HepG2 (cell line): ENCODE measurements around the gene LOXL3. TPM values are rescaled to one million over a fixed set of nuclear protein-coding genes. Genes with fewer than 3 reads are reported as not detected.
A peak's percentile ranks its signal among the peaks of the same experiment; 100 is the strongest.

ENCODE experiments used
- ATAC-seq: fragments of 200-7000 bp; cut with Tn5 transposase; 3 replicates; pipeline ENCODE4 v1.9.1; 2020; ENCODE audit warnings: mild to moderate bottlenecking, moderate library complexity
- BruUV-seq: library from RNA; stranded (reverse); fragments of 400-500 nt; replicated peaks from 2 replicates; lab custom pipeline; 2021; lab: Mats Ljungman, UMichigan
- CTCF ChIA-PET: fragments of 300-600 bp; formaldehyde crosslinking; extraction: SDS; loops from one replicate; lab custom pipeline; 2021; ENCODE audit warnings: low total read pairs, inconsistent platforms, low intra/inter-chr PET ratio; lab: Yijun Ruan, JAX
- POLR2A ChIA-PET: fragments of 350-600 bp; sonication (Branson Sonifier 250); formaldehyde crosslinking; loops from one replicate; lab custom pipeline; 2020; ENCODE audit warnings: antibody characterized with exemption, inconsistent platforms; lab: Yijun Ruan, JAX
- DNase-seq: peaks from one replicate; pipeline ENCODE4 v3.0.0-alpha.2; 2015; ENCODE audit warnings: low spot score
- FAIRE-seq: peaks from 3 replicates; lab custom pipeline; 2011; peaks lifted over from hg19 to GRCh38; lab: Jason Lieb, UNC
- H2AFZ ChIP-seq: one replicate; pipeline ENCODE4 v1.6.1; 2011; ENCODE audit warnings: low read length, inconsistent platforms
- H3K27ac ChIP-seq: fragments of 300-600 bp; 3 replicates; pipeline ENCODE4 v1.8.0; 2011; ENCODE audit warnings: mixed run types, mild to moderate bottlenecking, mixed read lengths, low read length, inconsistent platforms; ENCODE audit not compliant: insufficient read depth; ENCODE audit errors: extremely low read length
- H3K27me3 ChIP-seq, 2 experiments: fragments of 200-600 bp in 1 of 2; 2 replicates in 1 of 2; 3 replicates in 1 of 2; pipeline versions ENCODE4 v1.6.0 to v1.8.0; 2011; ENCODE audit warnings: low read length in 2 of 2, mild to moderate bottlenecking in 2 of 2, moderate library complexity in 2 of 2, inconsistent platforms in 1 of 2; ENCODE audit not compliant: insufficient read depth in 2 of 2, control insufficient read depth in 1 of 2
- H3K36me3 ChIP-seq, 2 experiments: fragments of 200-600 bp in 1 of 2; replicated peaks in 1 of 2; 2 replicates in 1 of 2; 3 replicates in 1 of 2; pipeline versions ENCODE4 v1.5.1 to v1.8.0; 2011; ENCODE audit warnings: low read length in 2 of 2, inconsistent platforms in 1 of 2; ENCODE audit not compliant: insufficient read depth in 2 of 2, control insufficient read depth in 1 of 2
- H3K4me1 ChIP-seq: 2 replicates; pipeline ENCODE4 v1.5.1; 2012; ENCODE audit warnings: low read length, inconsistent platforms; ENCODE audit not compliant: insufficient read depth
- H3K4me2 ChIP-seq: 2 replicates; pipeline ENCODE4 v1.6.0; 2011; ENCODE audit warnings: low read depth, low read length, inconsistent platforms
- H3K4me3 ChIP-seq, 3 experiments: fragments of 200-600 bp in 1 of 3; sonication (generic), shearing (Covaris generic) in 1 of 3; replicated peaks in 1 of 3; 2 replicates each; pipeline ENCODE4 v1.5.1; 2011 to 2016; ENCODE audit warnings: low read length in 3 of 3, inconsistent platforms in 2 of 3, low read depth in 2 of 3, mild to moderate bottlenecking in 2 of 3, control low read depth in 1 of 3, mixed read lengths in 1 of 3; ENCODE audit not compliant: insufficient read depth in 1 of 3
- H3K79me2 ChIP-seq: one replicate; pipeline ENCODE4 v1.6.1; 2011; ENCODE audit warnings: low read length, inconsistent platforms; ENCODE audit not compliant: insufficient read depth
- H3K9ac ChIP-seq: 2 replicates; pipeline ENCODE4 v1.6.0; 2011; ENCODE audit warnings: mild to moderate bottlenecking, low read depth, low read length, inconsistent platforms; ENCODE audit not compliant: insufficient read depth
- H3K9me3 ChIP-seq: 2 replicates; pipeline ENCODE4 v1.5.1; 2012; ENCODE audit warnings: mild to moderate bottlenecking, low read length
- H4K20me1 ChIP-seq: 2 replicates; pipeline ENCODE4 v1.6.0; 2011; ENCODE audit warnings: inconsistent platforms, mild to moderate bottlenecking, low read length, moderate library complexity; ENCODE audit not compliant: insufficient read depth
- ARNT2 ChIP-seq: sonication (generic); formaldehyde crosslinking; IDR thresholded peaks from 2 replicates; pipeline ENCODE4 v1.8.0; 2022; ENCODE audit warnings: mild to moderate bottlenecking, low read depth, missing genetic modification reagents, moderate library complexity
- CEBPG ChIP-seq: IDR thresholded peaks from 2 replicates; pipeline ENCODE4 v1.6.1; 2016
- FOXJ3 ChIP-seq: sonication (generic); formaldehyde crosslinking; IDR thresholded peaks from 2 replicates; pipeline ENCODE4 v1.4.0; 2020; ENCODE audit warnings: missing genetic modification reagents, mild to moderate bottlenecking, borderline replicate concordance
- HMG20B ChIP-seq: conservative IDR thresholded peaks from 2 replicates; pipeline ENCODE4 v1.6.1; 2016; ENCODE audit warnings: missing genetic modification reagents, missing compliant biosample characterization
- KLF15 ChIP-seq: sonication (generic); formaldehyde crosslinking; IDR thresholded peaks from 2 replicates; pipeline ENCODE4 v1.8.1; 2023; ENCODE audit warnings: borderline replicate concordance, mild to moderate bottlenecking, inconsistent platforms, missing genetic modification reagents, mixed read lengths
- LCORL ChIP-seq, 2 experiments: fragments of 450-650 bp in 1 of 2; sonication (generic) in 1 of 2; formaldehyde crosslinking in 1 of 2; IDR thresholded peaks; 2 replicates each; pipeline versions ENCODE4 v1.5.0 to v1.6.1; 2017 to 2020; ENCODE audit warnings: antibody characterized with exemption in 1 of 2, missing genetic modification reagents in 1 of 2
- MEF2D ChIP-seq: sonication (generic); formaldehyde crosslinking; IDR thresholded peaks from 2 replicates; pipeline ENCODE4 v1.5.1; 2020; ENCODE audit warnings: mild to moderate bottlenecking, missing genetic modification reagents
- NCOA1 ChIP-seq: sonication (generic); formaldehyde crosslinking; IDR thresholded peaks from 2 replicates; pipeline ENCODE4 v1.9.0; 2021; ENCODE audit warnings: missing genetic modification reagents
- SAP130 ChIP-seq: IDR thresholded peaks from 2 replicates; pipeline ENCODE4 v1.6.1; 2016; ENCODE audit warnings: low read depth
- SATB2 ChIP-seq: sonication (generic); formaldehyde crosslinking; IDR thresholded peaks from 2 replicates; pipeline ENCODE4 v1.5.0; 2020; ENCODE audit warnings: missing genetic modification reagents
- TCF12 ChIP-seq, 2 experiments: fragments of 450-650 bp in 1 of 2; sonication (generic) in 1 of 2; formaldehyde crosslinking in 1 of 2; IDR thresholded peaks; 2 replicates each; pipeline versions ENCODE4 v1.6.1 to v1.8.0; 2017 to 2022; ENCODE audit warnings: antibody characterized with exemption in 1 of 2, mild to moderate bottlenecking in 1 of 2, missing genetic modification reagents in 1 of 2, moderate library complexity in 1 of 2
- ZNF121 ChIP-seq: sonication (generic); formaldehyde crosslinking; IDR thresholded peaks from 2 replicates; pipeline ENCODE4 v1.5.0; 2020; ENCODE audit warnings: mild to moderate bottlenecking, missing genetic modification reagents
- ZNF263 ChIP-seq: sonication (generic); formaldehyde crosslinking; IDR thresholded peaks from 2 replicates; pipeline ENCODE4 v1.4.0; 2020; ENCODE audit warnings: missing genetic modification reagents
- ZNF276 ChIP-seq: sonication (generic); formaldehyde crosslinking; IDR thresholded peaks from 2 replicates; pipeline ENCODE4 v1.4.0; 2020; ENCODE audit warnings: mild to moderate bottlenecking, low read depth, missing genetic modification reagents
- ZNF782 ChIP-seq: sonication (generic); formaldehyde crosslinking; IDR thresholded peaks from 2 replicates; pipeline ENCODE4 v1.4.0; 2020; ENCODE audit warnings: missing genetic modification reagents, mild to moderate bottlenecking, borderline replicate concordance
- ZNF788 ChIP-seq: sonication (generic); formaldehyde crosslinking; IDR thresholded peaks from 2 replicates; pipeline ENCODE4 v1.5.0; 2020; ENCODE audit warnings: mild to moderate bottlenecking, missing genetic modification reagents, borderline replicate concordance
- WGBS: methylation state at CpG from one replicate; pipeline ENCODE4 v1.1.6; 2017; ENCODE audit warnings: low lambda C conversion rate; 5-methylcytosine and 5-hydroxymethylcytosine counted together
- in situ Hi-C: cut with HindIII; loops from 2 replicates; pipeline ENCODE4 v1.10.0; 2017; ENCODE audit warnings: low pct_unique_long_range_greater_than_20kb; ENCODE audit not compliant: extremely low pct_ligation_motif_present
- intact Hi-C: fragments of 100-400 bp; cut with micrococcal nuclease; formaldehyde crosslinking; loops from one replicate; pipeline ENCODE4 v1.10.0; 2022; ENCODE audit not compliant: unreplicated experiment
- polyA plus RNA-seq, 8 experiments: library from polyadenylated mRNA; depleted of rRNA in 3 of 8; stranded (reverse) in 7 of 8; unstranded in 1 of 8; fragments of >200 nt; fragmentation: Illumina TruSeq in 4 of 8; extraction: Trizol in 4 of 8; gene quantifications; 2 replicates each; pipeline versions ENCODE4 v1.2.1 to v1.2.3, GENCODE V29; 2011 to 2016; ENCODE audit warnings: low read depth in 4 of 8, missing spikeins in 1 of 8, mixed read lengths in 1 of 8; ENCODE audit not compliant: insufficient read depth in 1 of 8
- total RNA-seq, 5 experiments: library from RNA; depleted of rRNA; stranded (reverse); fragments of >200 nt; fragmentation: Illumina TruSeq; extraction: Trizol; gene quantifications; 2 replicates each; pipeline ENCODE4 v1.2.3, GENCODE V29; 2016; ENCODE audit warnings: low read depth in 1 of 5
- TF ChIP-seq, protein P1 (sequence below): sonication (generic); formaldehyde crosslinking; IDR thresholded peaks from 2 replicates; pipeline ENCODE4 v1.5.1; 2020; ENCODE audit warnings: missing genetic modification reagents, mild to moderate bottlenecking, borderline replicate concordance
- TF ChIP-seq, protein P2 (sequence below): IDR thresholded peaks from 2 replicates; pipeline ENCODE4 v1.6.1; 2018; ENCODE audit warnings: missing genetic modification reagents

Gene LOXL3
- total and polyA plus RNA-seq, 2 of the 13 experiments (the other 11 are each of a cell fraction or from before 2014, with no cell fraction given) = 0.55 to 6.5 TPM

- Histone ChIP-seq H3K4me2 (peak overlapping the region; percentile 92), H2AFZ (no peak overlapping the region), H3K4me1 (peaks cover 66% of the 10 kb centered on the region), H3K27me3 (no peaks in the 10 kb centered on the region; a peak in 1 of 5 replicates), H3K9ac (peak overlapping the region; percentile 41; the same call in 1 of the 2 replicates), H3K36me3 (peaks cover 12 to 21% of the 10 kb centered on the region in 2 experiments), H3K79me2 (peaks cover 13% of the 10 kb centered on the region), H3K27ac (peak overlapping the region; percentile 70), H3K4me3 (peak overlapping the region; percentile 2 to 66 (median 53); a peak in 5 of 6 replicates), H4K20me1 (no peaks in the 10 kb centered on the region), H3K9me3 (no peaks in the 10 kb centered on the region)
- POLR2A ChIA-PET = interaction anchor here (0.6 to 16.5 kb wide), 10 partner anchors 10 to 106 kb away, joined by 3 to 795 read pairs (median 4); partner anchors contain the start of genes CCDC142, DQX1, MRPL53 and PCGF1
- in situ Hi-C loops (no loop called here), intact Hi-C loops (loop anchor here (1.0 to 10.0 kb wide), 2 partner anchors 8 to 1802 kb away; no protein-coding TSS in a partner anchor)
- CTCF ChIA-PET = no interaction called here
- BruUV-seq = no TSS peak
- DNase-seq (peak; percentile 86), ATAC-seq (peak; percentile 50), FAIRE-seq (peak; percentile 99)
- 41% methylated on average over 18 of the region's 19 CpGs for WGBS
- TF ChIP-seq SAP130 (CRISPR knock-in tag) = peak; percentile 18
- 0 out of 2 replicates have a peak, but pooled peaks have one; percentile 6 for TF ChIP-seq ZNF121 (CRISPR knock-in tag)
- peak; percentile 49; the same call in 1 of the 2 replicates for TF ChIP-seq ZNF276 (CRISPR knock-in tag)
- TF ChIP-seq NCOA1 (CRISPR knock-in tag) = no peak
- TF ChIP-seq LCORL (IDR thresholded peaks at IDR 0.05) = peak; percentile 100
- TF ChIP-seq LCORL (CRISPR knock-in tag; IDR thresholded peaks at IDR 0.05) = peak; percentile 67; the same call in 1 of the 2 replicates
- no peak for TF ChIP-seq MEF2D
- peak; percentile 33 for TF ChIP-seq ZNF263
- peak; percentile 60 for TF ChIP-seq CEBPG (CRISPR knock-in tag)
- TF ChIP-seq, protein P1, sequence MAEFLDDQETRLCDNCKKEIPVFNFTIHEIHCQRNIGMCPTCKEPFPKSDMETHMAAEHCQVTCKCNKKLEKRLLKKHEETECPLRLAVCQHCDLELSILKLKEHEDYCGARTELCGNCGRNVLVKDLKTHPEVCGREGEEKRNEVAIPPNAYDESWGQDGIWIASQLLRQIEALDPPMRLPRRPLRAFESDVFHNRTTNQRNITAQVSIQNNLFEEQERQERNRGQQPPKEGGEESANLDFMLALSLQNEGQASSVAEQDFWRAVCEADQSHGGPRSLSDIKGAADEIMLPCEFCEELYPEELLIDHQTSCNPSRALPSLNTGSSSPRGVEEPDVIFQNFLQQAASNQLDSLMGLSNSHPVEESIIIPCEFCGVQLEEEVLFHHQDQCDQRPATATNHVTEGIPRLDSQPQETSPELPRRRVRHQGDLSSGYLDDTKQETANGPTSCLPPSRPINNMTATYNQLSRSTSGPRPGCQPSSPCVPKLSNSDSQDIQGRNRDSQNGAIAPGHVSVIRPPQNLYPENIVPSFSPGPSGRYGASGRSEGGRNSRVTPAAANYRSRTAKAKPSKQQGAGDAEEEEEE (CRISPR knock-in tag) = no peak
- peak; percentile 13; the same call in 1 of the 2 replicates for TF ChIP-seq HMG20B (CRISPR knock-in tag)
- no peak for TF ChIP-seq TCF12 (IDR thresholded peaks at IDR 0.05)
- peak; percentile 22; the same call in 1 of the 2 replicates for TF ChIP-seq TCF12 (CRISPR knock-in tag; IDR thresholded peaks at IDR 0.05)
- TF ChIP-seq KLF15 = 0 out of 2 replicates have a peak, but pooled peaks have one; percentile 38
- no peak for TF ChIP-seq SATB2 (CRISPR knock-in tag)
- TF ChIP-seq, protein P2, sequence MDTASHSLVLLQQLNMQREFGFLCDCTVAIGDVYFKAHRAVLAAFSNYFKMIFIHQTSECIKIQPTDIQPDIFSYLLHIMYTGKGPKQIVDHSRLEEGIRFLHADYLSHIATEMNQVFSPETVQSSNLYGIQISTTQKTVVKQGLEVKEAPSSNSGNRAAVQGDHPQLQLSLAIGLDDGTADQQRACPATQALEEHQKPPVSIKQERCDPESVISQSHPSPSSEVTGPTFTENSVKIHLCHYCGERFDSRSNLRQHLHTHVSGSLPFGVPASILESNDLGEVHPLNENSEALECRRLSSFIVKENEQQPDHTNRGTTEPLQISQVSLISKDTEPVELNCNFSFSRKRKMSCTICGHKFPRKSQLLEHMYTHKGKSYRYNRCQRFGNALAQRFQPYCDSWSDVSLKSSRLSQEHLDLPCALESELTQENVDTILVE (CRISPR knock-in tag) = no peak
- peak; percentile 66; the same call in 1 of the 2 replicates for TF ChIP-seq FOXJ3 (CRISPR knock-in tag)
- TF ChIP-seq ARNT2 (CRISPR knock-in tag) = 0 out of 2 replicates have a peak, but pooled peaks have one; percentile 11
- 0 out of 2 replicates have a peak, but pooled peaks have one; percentile 17 for TF ChIP-seq ZNF788 (CRISPR knock-in tag)
- TF ChIP-seq ZNF782 (CRISPR knock-in tag) = peak; percentile 45; the same call in 1 of the 2 replicates
Measured at GRCh38 chr2:74496997-74497776, 56.6 kb downstream of the LOXL3 start.
